H1 (cell line): Measurements from ENCODE around the gene ABCF3. TPM values are rescaled to one million over a fixed set of nuclear protein-coding genes. Genes with fewer than 3 reads are reported as not detected.

Experiments
- MAFK ChIP-seq: IDR thresholded peaks from 2 replicates; pipeline ENCODE4 v1.6.1; 2012; ENCODE audit warnings: low read depth, mild to moderate bottlenecking, improper control_type of control experiment, low read length
- MAX ChIP-seq: IDR thresholded peaks from 2 replicates; pipeline ENCODE4 v1.6.1; 2012; ENCODE audit warnings: inconsistent platforms
- PHF8 ChIP-seq: fragments of 200-600 bp; sonication (generic); conservative IDR thresholded peaks from 2 replicates; pipeline ENCODE4 v1.7.1; 2012; ENCODE audit warnings: low read depth, mild to moderate bottlenecking, inconsistent platforms, low read length, moderate library complexity
- RBBP5 ChIP-seq: IDR thresholded peaks from 2 replicates; pipeline ENCODE4 v1.7.1; 2012; ENCODE audit warnings: low read depth, mild to moderate bottlenecking, inconsistent platforms, low read length, moderate library complexity, borderline replicate concordance
- RFX5 ChIP-seq: IDR thresholded peaks from 2 replicates; pipeline ENCODE4 v1.6.1; 2011; ENCODE audit warnings: low read depth, low read length, improper control_type of control experiment, borderline replicate concordance
- SIX5 ChIP-seq: IDR thresholded peaks from 2 replicates; pipeline ENCODE4 v1.6.1; 2011; ENCODE audit warnings: mild to moderate bottlenecking, low read depth, low read length
- YY1 ChIP-seq: IDR thresholded peaks from 2 replicates; pipeline ENCODE4 v1.6.1; 2011; ENCODE audit warnings: low read depth, mild to moderate bottlenecking, low read length
- polyA plus RNA-seq, 7 experiments: library from polyadenylated mRNA; depleted of rRNA in 3 of 7; stranded (reverse) in 5 of 7; unstranded in 2 of 7; fragments of >200 nt in 5 of 7; fragments of 200-250 nt in 2 of 7; gene quantifications; 1 replicate in 5 of 7; 2 replicates in 1 of 7; 4 replicates in 1 of 7; pipeline versions ENCODE4 v1.2.1 to v1.2.3, GENCODE V29; 2011 to 2013; ENCODE audit warnings: missing spikeins in 2 of 7, mixed read lengths in 2 of 7
- total RNA-seq: library from RNA; stranded (reverse); fragmentation: NEBNext Ultra II Directional; extraction: Animal tissue kit (Norgen Biotek cat#: 25700); gene quantifications from 2 replicates; pipeline ENCODE4 v1.2.1, GENCODE V29; 2021

Gene ABCF3
- total and polyA plus RNA-seq, 2 of the 8 experiments (the other 6 are each of a cell fraction or from before 2014, with no cell fraction given), result 51.6 to 57.8 TPM

- peak; percentile 71; the same call in 1 of the 2 replicates for TF ChIP-seq MAFK
- TF ChIP-seq PHF8, result peak; percentile 68
- no peak for TF ChIP-seq YY1
- peak; percentile 54; the same call in 1 of the 2 replicates for TF ChIP-seq SIX5
- no peak for TF ChIP-seq RBBP5
- TF ChIP-seq RFX5, result no peak
- TF ChIP-seq MAX, result peak; percentile 76
These were observed 377 bp upstream of the ABCF3 start (continued) for GRCh38 chr3:184185461-184186183.
